Stimulated activated naive CD4-positive, alpha-beta T cell (primary cell): ENCODE data around the gene SH3BGRL2.

ENCODE experiments used
- DNase-seq, 6 experiments: peaks; one replicate each; lab custom pipeline; 2025; lab: John Stamatoyannopoulos, UW

Gene SH3BGRL2

GRCh38 chr6:79699606-79700005 is 68.5 kb downstream of the SH3BGRL2 start:
- DNase-seq, result no peak

- DNase-seq, result peak in 3 of 6 experiments; percentile 28 to 45 (median 34)
These were observed 71.6 kb downstream of the SH3BGRL2 start for GRCh38 chr6:79702691-79703090.

DNA sequence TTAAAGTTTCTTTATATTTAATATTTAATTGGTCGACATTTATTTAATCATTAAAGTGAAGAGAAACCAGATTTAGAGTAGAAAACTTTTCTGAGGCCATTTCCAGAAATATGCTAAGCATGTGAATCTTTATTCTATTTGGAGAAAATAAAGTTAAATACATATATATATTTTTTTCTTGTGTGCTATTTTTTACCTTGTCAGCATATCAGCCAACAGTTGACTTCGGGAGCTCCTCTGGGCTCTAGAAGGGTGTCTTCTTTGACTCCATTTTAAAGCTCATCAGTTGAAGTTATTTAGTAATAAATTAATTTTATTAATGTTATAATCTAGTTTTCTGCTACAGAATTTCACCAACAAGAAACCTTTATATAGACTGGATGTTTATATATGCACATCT is 73.1 kb downstream of the SH3BGRL2 start:
- no peak for DNase-seq

DNA sequence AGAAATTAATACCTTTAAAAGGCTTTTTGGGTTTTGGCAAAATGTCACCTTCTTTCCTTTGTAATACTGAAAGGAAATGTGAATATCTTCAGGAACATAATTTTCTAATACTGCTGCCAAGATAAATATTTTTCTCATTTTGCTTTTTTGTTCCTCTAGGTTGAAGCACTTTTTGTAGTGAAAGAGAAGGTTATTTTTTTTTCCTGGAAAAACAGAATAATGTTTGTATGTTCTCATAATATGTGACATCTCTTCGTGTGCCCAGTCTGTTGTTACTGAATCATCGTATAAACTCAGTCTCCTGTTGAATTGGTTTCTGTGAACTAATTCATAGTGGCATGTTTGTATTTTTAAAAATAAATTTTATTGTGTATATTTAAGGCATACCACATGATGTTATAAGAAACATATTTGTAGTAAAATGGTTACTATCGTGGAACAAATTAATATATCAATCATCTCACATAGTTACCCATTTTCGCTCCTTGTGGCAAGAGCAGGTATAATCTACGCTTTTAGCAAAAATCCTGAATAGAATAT is 74.4 kb downstream of the SH3BGRL2 start:
- DNase-seq, result no peak

DNA sequence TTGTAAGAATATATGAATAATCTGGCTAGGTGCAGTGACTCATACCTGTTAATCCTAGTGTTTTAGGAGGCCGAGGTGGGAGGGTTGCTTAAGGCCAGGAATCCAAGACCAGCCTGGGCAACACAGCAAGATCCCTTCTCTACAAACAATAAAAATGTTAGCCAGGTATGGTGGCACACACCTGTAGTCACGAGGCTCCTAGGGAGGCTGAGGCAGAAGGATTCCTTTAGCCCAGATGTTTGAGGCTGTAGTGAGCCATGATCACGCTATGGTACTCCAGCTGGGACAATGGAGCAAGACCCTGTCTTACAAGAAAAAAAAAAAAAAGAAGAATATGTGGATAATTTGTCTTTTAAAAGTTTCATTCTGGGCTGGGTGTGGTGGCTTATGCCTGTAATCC is 75.4 kb downstream of the SH3BGRL2 start:
- DNase-seq, result no peak

DNA sequence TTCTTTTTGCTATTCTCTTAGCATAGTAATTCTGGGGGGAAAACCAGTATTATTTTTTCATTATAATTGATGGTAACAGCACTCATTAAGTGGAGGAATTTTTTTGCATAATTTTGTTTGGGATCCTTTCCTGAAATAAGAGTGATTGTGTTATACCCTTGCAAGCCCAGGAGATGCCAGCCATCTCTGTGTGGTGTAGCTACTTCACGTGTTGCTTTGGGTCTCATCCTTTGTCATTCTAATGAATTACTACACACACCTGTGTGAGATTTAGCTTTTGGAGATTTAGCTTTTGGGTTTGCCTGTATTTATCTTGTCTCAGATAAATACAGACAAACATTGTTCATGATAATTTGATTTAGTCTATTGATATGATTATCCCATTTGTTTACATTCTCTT is 76.5 kb downstream of the SH3BGRL2 start:
- no peak for DNase-seq

- no peak for DNase-seq
These were observed 77.1 kb downstream of the SH3BGRL2 start for GRCh38 chr6:79708095-79708791.

DNA sequence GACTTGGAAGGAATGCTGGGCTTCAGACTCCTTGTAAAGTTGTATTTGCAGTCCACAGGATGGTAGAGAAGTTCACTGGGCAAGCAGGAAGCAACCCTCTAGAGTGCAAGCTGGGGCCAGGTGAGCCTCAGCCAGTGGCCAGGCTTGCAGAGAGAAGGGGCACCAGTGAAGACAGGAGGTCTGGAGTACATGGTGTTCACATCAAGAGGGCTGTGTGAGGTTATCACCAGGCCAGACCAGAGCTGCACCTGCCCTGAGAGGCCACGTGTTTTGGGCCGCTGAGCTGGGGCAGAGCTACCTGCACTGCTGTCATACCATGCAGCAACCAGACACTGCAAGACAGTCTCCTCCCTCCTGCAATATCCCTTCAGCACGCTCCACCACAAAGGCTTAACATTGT is 79.0 kb downstream of the SH3BGRL2 start:
- no peak for DNase-seq

DNA sequence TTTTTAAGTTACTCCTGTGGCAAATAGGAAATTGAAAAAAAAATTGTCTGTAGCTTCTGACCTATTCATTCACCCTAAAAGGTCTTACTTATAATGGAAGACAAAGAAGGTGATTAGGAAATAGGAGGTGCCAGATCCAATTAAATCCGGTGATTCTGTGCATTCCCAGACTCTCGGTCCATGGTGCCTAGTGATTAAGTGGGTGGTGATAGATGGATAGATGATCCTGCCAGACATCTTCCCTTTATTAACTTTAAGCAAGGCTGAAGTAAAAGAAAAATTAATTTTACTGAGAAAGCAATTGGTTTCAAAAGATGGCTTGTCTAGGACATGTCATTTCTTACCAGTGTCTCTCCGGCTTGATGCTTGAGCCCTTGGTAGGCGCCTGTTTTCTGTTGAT is 80.0 kb downstream of the SH3BGRL2 start:
- DNase-seq, result no peak

DNA sequence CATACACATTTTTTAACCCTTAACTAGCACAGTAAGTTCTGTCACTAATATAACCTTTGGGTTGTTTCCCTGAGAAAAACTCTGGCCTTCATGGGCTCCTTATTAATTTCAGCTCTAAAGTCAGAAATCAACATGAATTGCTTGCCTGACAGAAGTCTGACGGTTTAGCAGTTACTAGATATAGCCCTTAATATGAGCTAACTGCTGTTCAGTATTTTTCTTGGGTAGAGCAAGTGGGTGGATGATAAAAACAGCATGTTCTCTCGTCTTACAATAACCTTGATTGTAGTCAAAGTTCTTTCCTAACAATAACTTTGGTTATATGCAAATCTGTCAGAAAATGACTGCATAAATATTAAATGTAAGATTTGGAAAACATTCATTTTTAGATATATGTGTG is 81.0 kb downstream of the SH3BGRL2 start:
- DNase-seq, result no peak

DNA sequence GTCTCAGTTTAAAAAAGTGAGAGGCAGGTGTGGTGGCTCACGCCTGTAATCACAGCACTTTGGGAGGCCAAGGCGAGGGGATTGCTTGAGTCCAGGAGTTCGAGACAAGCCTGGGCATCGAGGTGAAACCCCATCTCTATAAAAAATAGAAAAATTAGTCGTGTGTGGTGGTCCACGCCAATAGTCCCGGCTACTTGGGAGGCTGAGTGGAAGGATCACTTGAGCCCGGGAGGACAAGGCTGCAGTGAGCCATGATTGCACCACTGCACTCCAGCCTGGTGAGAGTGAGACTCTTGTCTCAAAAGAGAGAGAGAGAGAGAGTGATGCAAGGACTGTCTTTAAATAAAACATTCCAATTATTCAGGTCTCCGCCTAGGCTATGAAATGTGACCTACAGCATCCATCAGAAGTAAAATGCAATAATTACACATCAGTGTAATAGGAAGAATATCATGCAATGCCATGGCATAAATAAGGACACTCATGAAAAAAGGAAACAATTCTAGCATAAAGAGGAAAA is 81.5 kb downstream of the SH3BGRL2 start:
- DNase-seq, result no peak

GRCh38 chr6:79713701-79714322 is 82.7 kb downstream of the SH3BGRL2 start:
- DNase-seq, result peak in 5 of 6 experiments; percentile 11 to 60 (median 25)

GRCh38 chr6:79717989-79718388 is 86.9 kb downstream of the SH3BGRL2 start:
- DNase-seq, result no peak

GRCh38 chr6:79718509-79719247 is 87.5 kb downstream of the SH3BGRL2 start:
- no peak for DNase-seq

DNA sequence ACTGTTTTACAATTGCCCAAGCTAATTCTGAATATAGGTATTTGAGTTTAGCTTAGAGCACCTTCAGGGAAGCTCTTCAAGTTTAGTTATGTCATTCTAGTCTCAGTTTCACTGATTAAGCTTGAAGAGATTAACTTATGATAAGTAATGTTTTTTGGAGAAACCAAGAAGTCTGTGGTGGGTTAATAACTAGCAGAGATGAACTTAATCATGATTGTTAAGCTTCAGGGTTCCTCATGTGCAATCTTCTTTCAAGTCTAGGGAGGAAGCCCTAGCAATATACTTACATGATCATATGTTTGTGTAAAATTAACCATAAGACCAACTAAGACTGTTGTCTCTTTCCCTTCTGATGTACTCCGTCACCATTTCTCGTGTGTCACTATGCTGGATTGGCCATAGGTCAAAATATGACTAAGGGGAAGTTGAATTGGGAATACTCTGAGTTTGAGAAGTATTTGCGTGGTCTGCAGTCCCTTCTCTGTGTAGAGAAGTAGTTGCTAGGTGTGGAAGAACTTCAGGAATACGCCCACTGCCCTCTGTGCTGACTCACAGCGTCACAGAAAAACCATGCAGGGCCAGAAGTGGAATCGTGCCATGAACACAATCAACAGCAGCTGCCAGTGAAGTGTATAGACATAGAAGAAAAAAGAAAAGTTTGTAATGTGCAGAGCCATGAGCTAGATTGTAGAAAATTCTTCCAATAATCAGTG is 88.3 kb downstream of the SH3BGRL2 start:
- no peak for DNase-seq

DNA sequence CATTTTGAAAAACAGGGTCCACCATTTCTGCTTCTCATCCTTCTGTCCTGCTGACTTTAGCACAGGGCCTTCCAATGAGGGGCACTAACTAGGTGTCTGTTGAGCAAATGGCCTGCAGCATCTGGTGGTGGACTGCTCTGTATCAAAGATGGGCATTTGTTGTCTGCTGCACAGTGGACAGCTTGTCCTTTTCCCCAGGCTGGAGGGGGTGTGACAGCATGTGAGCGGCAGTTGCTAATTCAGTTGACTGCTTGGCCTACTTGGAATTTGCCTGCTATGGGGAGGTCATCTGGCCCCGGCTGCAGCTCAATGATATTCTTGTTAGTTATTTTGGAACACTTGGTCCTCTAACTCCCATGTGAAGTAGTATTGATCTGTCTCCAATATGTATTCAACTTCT is 93.7 kb downstream of the SH3BGRL2 start:
- DNase-seq, result no peak

GRCh38 chr6:79731471-79731870 is 100.3 kb downstream of the SH3BGRL2 start:
- no peak for DNase-seq

- DNase-seq, result no peak
These were observed 102.3 kb downstream of the SH3BGRL2 start for GRCh38 chr6:79733388-79733787.

- DNase-seq, result no peak
These were observed 103.2 kb downstream of the SH3BGRL2 start for GRCh38 chr6:79734374-79734773.

GRCh38 chr6:79735183-79735582 is 104.1 kb downstream of the SH3BGRL2 start:
- DNase-seq, result no peak

DNA sequence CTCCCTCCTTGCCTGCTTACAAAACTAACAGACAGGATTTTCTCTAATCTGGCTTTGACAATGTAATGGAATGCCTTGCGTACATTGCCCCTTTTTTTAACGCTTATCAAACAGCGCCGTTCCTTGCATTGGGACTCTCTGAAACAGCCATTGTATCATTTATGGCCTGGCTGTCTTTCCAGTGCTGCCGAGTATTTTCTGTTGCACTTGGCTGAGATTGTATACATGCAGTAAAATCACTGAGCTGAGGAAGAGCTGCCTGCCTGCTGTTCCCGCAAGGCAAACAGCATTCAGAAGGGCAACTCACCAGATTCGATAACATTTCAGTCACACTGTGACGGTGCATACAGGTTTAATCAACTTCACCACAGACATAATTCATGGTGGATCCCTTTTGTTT is 106.0 kb downstream of the SH3BGRL2 start:
- DNase-seq, result no peak

DNA sequence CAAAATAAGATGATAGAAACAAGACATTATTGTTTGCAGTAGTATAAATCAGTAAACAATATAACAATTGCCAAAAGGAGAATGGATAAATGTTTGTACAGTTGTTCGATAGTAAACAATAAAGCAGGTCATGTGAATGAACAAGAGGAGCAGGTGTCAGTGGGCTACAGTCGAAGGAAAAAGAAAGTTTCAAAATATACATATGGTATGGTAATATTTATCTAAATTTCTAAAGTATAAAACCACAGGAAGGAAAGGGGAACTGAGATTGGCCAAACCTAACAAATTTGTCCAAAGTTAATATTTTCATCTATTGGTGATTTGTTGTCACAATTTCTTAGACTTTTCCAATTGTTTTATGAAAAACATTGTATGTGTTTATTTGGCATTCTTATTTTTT is 110.9 kb downstream of the SH3BGRL2 start:
- DNase-seq, result no peak
